WERI-Rb-1 (cell line): Measurements from ENCODE around the gene LGSN.
"Not testable (repeated sequence)": the region's sequence is repeated elsewhere in the genome, so short reads cannot be mapped to it uniquely, and the experiment has no call there.

Source experiments
- DNase-seq: peaks from one replicate; pipeline ENCODE4 v3.0.0-alpha.2; 2020
- H3K27ac ChIP-seq: fragments of 250-450 bp; sonication (Bioruptor Pico); 2 replicates; pipeline ENCODE4 v1.5.1; 2020; ENCODE audit warnings: mild to moderate bottlenecking, moderate library complexity
- H3K27me3 ChIP-seq: fragments of 250-450 bp; sonication (Bioruptor Pico); 2 replicates; pipeline ENCODE4 v1.5.1; 2021; ENCODE audit warnings: mild to moderate bottlenecking, low read depth, moderate library complexity; ENCODE audit not compliant: insufficient read depth, severe bottlenecking
- H3K36me3 ChIP-seq: fragments of 250-450 bp; sonication (Bioruptor Pico); 2 replicates; pipeline ENCODE4 v1.5.1; 2020; ENCODE audit warnings: mild to moderate bottlenecking, moderate library complexity
- H3K4me3 ChIP-seq: 2 replicates; pipeline ENCODE4 v1.5.1; 2011; ENCODE audit warnings: low read depth, mild to moderate bottlenecking, control low read depth, low read length
- H3K9me3 ChIP-seq: fragments of 250-450 bp; sonication (Bioruptor Pico); 2 replicates; pipeline ENCODE4 v1.5.1; 2021; ENCODE audit warnings: mild to moderate bottlenecking, moderate library complexity; ENCODE audit not compliant: severe bottlenecking
- CTCF ChIP-seq: IDR thresholded peaks from 2 replicates; pipeline ENCODE4 v1.5.1; 2011; ENCODE audit warnings: low read depth, mild to moderate bottlenecking, control low read depth, inconsistent platforms, low read length

The LGSN gene

DNA sequence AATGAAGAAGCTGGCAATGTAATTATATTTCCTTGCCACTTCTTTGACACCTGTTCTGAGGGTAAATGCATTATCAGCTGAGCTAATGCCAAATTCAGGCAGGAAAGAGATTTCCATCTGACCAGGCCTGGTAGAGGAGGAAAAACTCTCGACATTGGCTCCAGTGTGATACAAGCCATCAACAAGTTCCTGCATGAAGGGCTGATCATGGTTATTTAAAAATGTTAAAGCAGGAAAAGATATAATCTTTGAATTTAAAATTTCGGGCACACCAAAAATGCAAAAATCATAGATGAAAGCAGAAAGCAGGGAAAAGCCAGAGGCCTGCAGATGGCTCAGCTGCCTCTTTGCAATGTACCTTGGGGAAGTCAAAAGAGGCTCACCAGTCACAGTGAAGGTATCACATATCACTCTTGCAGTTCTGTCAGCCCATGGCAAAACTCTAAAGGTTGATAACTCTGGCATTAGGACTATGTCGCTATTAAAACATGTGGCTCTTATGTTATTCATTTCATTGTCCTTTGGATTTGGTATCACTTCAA is 39.1 kb downstream of the LGSN start:
- Histone ChIP-seq H3K27me3 (no peaks in the 10 kb centered on the region), H3K36me3 (no peaks in the 10 kb centered on the region), H3K9me3 (no peaks in the 10 kb centered on the region), H3K4me3 (no peak overlapping the region), H3K27ac (no peak overlapping the region)
- no peak for DNase-seq
- no peak for TF ChIP-seq CTCF

GRCh38 chr6:63278916-63279315 is 40.9 kb downstream of the LGSN start:
- H3K9me3 ChIP-seq, result no peaks in the 10 kb centered on the region
- H3K27me3 ChIP-seq, result no peaks in the 10 kb centered on the region
- no peak overlapping the region for H3K4me3 ChIP-seq
- TF ChIP-seq CTCF, result no peak
- no peak overlapping the region for H3K27ac ChIP-seq
- H3K36me3 ChIP-seq, result no peaks in the 10 kb centered on the region
- no peak for DNase-seq

DNA sequence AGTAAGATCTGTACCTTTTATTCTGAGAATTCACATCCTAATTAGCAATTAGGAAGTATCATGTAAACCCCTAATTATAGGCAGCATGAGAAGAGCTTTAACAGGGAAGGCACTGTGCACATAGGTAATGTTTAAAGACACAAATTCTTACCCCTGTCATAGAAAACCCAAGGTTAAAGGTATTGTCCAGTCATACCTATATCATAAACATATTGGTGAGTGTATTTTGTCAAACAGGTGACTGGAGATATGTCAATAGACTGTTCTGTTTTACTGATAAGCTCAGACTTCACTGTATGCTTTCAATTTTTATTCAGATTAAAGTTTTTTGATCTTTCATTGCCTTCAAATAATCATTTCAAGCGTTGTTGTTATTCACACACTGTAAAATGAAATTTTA is 43.8 kb downstream of the LGSN start:
- no peak for DNase-seq
- Histone ChIP-seq H3K27me3 (no peaks in the 10 kb centered on the region), H3K27ac (no peak overlapping the region), H3K4me3 (no peak overlapping the region), H3K9me3 (no peaks in the 10 kb centered on the region), H3K36me3 (no peaks in the 10 kb centered on the region)
- no peak for TF ChIP-seq CTCF

DNA sequence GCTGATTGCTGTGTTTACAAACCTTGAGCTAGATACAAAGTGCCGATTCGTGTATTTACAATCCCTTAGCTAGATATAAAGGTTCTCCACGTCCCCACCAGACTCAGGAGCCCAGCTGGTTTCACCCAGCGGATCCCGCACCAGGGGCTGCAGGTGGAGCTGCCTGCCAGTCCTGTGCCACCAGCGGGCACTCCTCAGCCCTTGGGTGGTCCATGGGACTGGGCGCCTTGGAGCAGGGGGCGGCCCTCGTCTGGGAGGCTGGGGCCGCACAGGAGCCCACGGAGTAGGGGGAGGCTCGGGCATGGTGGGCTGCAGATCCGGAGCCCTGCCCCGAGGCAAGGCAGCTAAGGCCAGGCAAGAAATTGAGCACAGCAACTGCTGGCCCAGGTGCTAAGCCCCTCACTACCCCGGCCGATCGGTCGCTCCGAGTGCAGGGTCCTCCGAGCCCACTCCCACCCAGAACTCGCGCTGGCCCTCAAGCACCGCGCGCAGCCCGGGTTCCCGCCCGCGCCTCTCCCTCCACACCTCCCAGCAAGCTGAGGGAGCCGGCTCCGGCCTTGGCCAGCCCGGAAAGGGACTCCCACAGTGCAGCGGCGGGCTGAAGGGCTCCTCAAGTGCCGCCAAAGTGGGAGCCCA is 44.9 kb downstream of the LGSN start:
- not testable (repeated sequence) for H3K27me3 ChIP-seq, H3K27ac ChIP-seq, H3K4me3 ChIP-seq, DNase-seq, H3K36me3 ChIP-seq, H3K9me3 ChIP-seq

DNA sequence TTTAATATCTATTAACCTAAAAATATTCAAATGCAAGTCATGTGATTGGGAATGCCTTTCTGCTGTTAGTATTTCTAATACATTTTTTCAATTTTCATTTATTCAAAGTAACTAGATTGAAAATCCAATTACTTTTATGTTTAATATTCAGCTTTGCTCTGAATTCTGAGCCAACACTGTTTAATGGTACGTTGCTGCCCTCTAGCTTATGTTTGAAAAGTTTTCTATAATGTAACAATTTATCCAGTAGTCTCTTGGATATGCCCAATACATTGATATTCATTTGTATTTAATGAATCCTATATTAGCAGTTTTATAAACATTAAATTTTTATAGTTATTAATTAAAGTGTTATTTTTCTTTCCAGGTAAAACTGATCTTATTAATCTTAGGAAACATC is 47.4 kb downstream of the LGSN start:
- H3K36me3 ChIP-seq, result no peaks in the 10 kb centered on the region
- H3K27me3 ChIP-seq, result no peaks in the 10 kb centered on the region
- H3K9me3 ChIP-seq, result no peaks in the 10 kb centered on the region
- no peak overlapping the region for H3K4me3 ChIP-seq
- no peak for DNase-seq
- TF ChIP-seq CTCF, result no peak
- H3K27ac ChIP-seq, result no peak overlapping the region

DNA sequence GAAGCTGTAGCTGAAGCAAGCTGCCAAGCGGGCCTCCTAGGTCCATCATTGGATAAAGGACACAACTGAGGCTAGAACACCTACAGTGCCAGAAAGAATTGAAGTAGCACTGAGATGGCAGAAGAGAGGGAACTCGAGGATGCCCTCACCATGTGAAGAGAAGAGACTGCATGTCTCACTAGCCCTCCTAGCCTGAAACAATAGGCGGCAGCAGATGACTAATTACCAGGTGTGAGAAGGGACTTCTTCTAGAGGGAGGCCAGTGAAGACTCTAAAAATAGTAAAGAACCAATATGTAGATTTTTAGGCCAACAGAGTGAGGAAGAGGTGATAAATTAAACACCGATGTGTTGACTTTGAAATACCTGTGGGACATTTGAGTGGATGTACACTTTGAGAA is 50.3 kb downstream of the LGSN start:
- no peak for DNase-seq
- TF ChIP-seq CTCF, result no peak

More for the DNA sequence above, 50.3 kb downstream of the LGSN start:
- no peak overlapping the region for H3K27ac ChIP-seq
- no peaks in the 10 kb centered on the region for H3K9me3 ChIP-seq
- H3K27me3 ChIP-seq, result no peaks in the 10 kb centered on the region
- no peaks in the 10 kb centered on the region for H3K36me3 ChIP-seq
- no peak overlapping the region for H3K4me3 ChIP-seq
